ENCODE measurements around the gene FAM20B. TPM values are rescaled to one million over a fixed set of nuclear protein-coding genes. Genes with fewer than 3 reads are reported as not detected.
"Not testable (repeated sequence)": the region's sequence is repeated elsewhere in the genome, so short reads cannot be mapped to it uniquely, and the experiment has no call there.

Gene FAM20B
- total RNA-seq, 2 experiments from 2014 or later, result 35.1 to 36.1 TPM

DNA sequence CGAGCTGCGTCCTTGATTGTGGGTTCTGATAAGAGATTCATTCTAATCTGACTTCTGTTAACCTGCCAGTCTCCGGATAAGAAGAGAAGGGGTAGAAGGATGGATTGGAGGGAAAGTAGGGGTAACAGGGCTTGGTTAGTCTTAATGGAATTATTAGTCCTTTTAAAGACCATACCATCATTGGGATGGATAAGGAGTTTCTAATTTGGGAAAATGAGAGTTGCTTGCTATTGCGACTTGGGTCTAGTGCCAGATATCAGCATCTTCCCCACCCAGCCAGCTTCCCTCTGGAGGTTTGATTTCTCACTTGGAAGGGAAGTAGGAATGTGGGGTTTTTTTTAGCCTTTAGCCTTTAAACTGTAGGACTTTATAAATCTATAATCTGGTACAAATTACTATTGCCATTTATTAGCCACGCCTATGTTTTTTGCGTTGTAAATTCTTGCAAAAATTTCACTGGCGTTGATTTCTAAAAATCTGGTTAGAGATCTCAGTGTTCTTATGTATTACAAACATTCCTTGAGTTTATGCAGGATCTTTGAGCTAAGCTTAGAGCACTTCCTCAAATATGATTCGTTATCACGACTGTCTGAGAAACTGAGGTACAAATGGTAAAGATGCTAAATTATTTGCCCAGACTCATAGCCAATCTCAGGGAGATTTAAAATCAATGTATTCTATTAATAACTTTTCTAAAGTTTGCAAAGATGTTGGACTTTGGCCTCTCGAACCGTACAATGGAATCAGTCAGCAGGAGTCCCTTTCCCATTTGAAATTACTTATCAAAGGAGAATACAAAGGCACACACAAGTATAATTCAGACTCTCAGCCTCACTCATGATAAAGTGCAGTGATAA, 1.3 kb downstream of the FAM20B start:
- CTCF ChIA-PET, result interaction anchor here (0.6 to 0.9 kb wide), 3 partner anchors 12 to 928 kb away, joined by 3 to 4 read pairs (median 3); no protein-coding TSS in a partner anchor
- H3K4me1 Mint-ChIP-seq (ENCODE audit: low read depth), result peaks cover 51% of the 10 kb centered on the region
- no peak for DNase-seq
- H3K36me3 Mint-ChIP-seq (ENCODE audit: low read depth), result no peaks in the 10 kb centered on the region
- H3K9me3 Mint-ChIP-seq, result no peaks in the 10 kb centered on the region
- H3K27me3 Mint-ChIP-seq (ENCODE audit: low read depth), result no peaks in the 10 kb centered on the region
- peak overlapping the region; percentile 85 for H3K4me3 Mint-ChIP-seq
- peak overlapping the region; percentile 78 for H3K27ac Mint-ChIP-seq
- intact Hi-C loops (cut with micrococcal nuclease), result loop anchor here (1.0 to 5.0 kb wide), 5 partner anchors 7 to 855 kb away; partner anchors contain the start of genes RALGPS2 and TOR1AIP1

DNA sequence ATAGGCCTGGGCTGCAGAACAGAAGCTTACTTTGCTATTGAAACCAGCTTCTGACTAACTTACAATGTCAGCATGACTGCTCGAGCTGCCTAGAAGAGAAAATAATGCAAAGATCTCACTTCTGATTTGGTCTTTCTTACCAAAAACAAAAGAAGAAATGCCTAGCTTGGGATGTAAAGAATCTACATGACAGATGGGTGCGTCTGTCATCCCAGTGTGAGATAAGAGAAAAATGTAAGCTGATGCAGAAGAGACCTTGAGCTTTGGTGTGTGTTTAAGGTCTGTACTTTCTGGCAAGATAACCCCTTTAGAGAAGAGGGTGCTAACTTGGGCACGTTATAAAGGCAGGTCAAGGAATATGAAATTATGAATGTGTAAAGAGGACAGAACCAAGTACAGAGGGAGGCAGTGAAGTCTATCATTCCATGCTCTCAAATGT, 3.6 kb downstream of the FAM20B start:
- CTCF ChIA-PET, result interaction anchor here (1.0 to 1.4 kb wide), 3 partner anchors 9 to 488 kb away, joined by 3 to 4 read pairs (median 3); no protein-coding TSS in a partner anchor
- Mint-ChIP-seq H3K4me3 (no peak overlapping the region), H3K9me3 (no peaks in the 10 kb centered on the region), H3K27ac (peak overlapping the region; percentile 42), H3K4me1 (ENCODE audit: low read depth) (peaks cover 68% of the 10 kb centered on the region), H3K27me3 (ENCODE audit: low read depth) (no peaks in the 10 kb centered on the region), H3K36me3 (ENCODE audit: low read depth) (no peaks in the 10 kb centered on the region)
- intact Hi-C loops (cut with micrococcal nuclease), result loop anchor here (5.0 kb wide), 1 partner anchor 853 kb away; the partner anchor contains the start of gene TOR1AIP1
- no peak for DNase-seq

DNA sequence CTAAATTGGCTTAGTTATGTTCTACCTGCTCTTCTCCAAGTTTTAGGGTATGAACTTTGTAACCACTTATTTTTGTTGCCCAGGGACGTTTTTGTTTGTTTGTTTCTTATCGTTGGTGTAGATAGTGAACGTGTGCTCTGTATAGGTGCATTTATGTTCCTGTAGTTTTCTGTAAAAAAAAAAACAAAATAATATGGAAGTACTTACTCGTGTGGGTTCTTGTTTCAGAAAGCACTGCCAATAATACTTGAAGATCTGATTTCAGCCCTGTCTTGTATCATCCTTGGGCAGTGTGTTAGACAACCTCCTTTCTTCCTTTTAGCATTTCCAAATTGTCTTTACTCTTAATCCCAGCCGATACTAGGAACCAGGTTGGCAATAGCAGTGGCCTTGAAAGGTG, 4.4 kb downstream of the FAM20B start:
- CTCF ChIA-PET, result interaction anchor here (1.2 to 1.4 kb wide), 2 partner anchors 8 to 27 kb away, joined by 3 to 4 read pairs; no protein-coding TSS in a partner anchor
- Mint-ChIP-seq H3K36me3 (ENCODE audit: low read depth) (no peaks in the 10 kb centered on the region), H3K4me1 (ENCODE audit: low read depth) (peaks cover 76% of the 10 kb centered on the region), H3K4me3 (no peak overlapping the region), H3K27me3 (ENCODE audit: low read depth) (no peaks in the 10 kb centered on the region), H3K9me3 (no peaks in the 10 kb centered on the region), H3K27ac (no peak overlapping the region)
- intact Hi-C loops (cut with micrococcal nuclease), result loop anchor here (10.0 kb wide), 1 partner anchor 1125 kb away; the partner anchor contains the start of gene QSOX1
- DNase-seq, result no peak

DNA sequence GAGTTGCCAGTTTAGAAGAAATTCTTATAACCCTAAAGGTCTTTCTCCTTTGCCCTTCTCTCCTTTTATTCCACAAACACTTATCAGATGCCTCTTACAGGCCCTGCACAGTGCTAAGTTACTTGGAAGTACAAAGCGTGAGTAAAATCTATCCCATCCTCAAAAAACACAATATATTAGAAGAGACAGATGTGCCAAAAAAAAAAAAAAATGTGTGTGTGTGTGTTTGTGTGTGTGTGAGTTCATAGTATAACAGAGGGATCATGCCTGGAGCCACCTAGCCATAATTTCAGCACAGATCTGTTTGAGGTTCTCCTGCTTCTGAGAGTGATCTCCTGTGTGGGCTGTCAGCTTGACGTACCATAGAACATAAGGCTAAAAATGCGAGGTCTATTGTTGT, 5.0 kb downstream of the FAM20B start:
- Mint-ChIP-seq H3K4me1 (ENCODE audit: low read depth) (peaks cover 78% of the 10 kb centered on the region), H3K27me3 (ENCODE audit: low read depth) (no peaks in the 10 kb centered on the region), H3K4me3 (peak overlapping the region; percentile 5), H3K9me3 (no peaks in the 10 kb centered on the region), H3K36me3 (ENCODE audit: low read depth) (no peaks in the 10 kb centered on the region), H3K27ac (no peak overlapping the region)
- DNase-seq, result no peak
- intact Hi-C loops (cut with micrococcal nuclease), result loop anchor here (10.0 kb wide), 1 partner anchor 1124 kb away; the partner anchor contains the start of gene QSOX1
- CTCF ChIA-PET, result interaction anchor here (0.9 kb wide), 1 partner anchor 28 kb away, joined by 3 read pairs; no protein-coding TSS in a partner anchor

DNA sequence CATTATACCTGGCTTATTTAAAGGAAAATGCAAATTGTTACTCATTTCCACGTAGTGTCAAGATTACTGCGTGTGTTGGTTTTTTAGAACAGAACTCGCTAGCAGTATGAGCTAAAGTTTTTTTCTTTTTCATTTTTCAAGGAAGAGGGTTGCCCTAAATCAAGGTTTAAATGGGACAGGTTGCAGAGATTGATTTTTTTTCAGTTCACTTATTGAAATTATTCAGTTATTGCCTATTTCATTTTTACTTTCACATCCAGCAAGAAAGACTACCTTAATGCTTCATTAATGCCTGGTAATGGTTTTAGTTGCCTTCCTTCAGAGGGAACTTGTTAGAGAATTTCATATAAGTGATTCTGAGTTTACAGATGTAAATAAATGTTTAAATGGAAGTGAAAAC, 5.6 kb downstream of the FAM20B start:
- no peak for DNase-seq
- Mint-ChIP-seq H3K9me3 (no peaks in the 10 kb centered on the region), H3K27me3 (ENCODE audit: low read depth) (no peaks in the 10 kb centered on the region), H3K36me3 (ENCODE audit: low read depth) (no peaks in the 10 kb centered on the region), H3K27ac (no peak overlapping the region), H3K4me3 (no peak overlapping the region), H3K4me1 (ENCODE audit: low read depth) (peaks cover 83% of the 10 kb centered on the region)
- CTCF ChIA-PET, result interaction anchor here (0.9 kb wide), 1 partner anchor 29 kb away, joined by 3 read pairs; no protein-coding TSS in a partner anchor
- intact Hi-C loops (cut with micrococcal nuclease), result loop anchor here (10.0 kb wide), 1 partner anchor 1124 kb away; the partner anchor contains the start of gene QSOX1

DNA sequence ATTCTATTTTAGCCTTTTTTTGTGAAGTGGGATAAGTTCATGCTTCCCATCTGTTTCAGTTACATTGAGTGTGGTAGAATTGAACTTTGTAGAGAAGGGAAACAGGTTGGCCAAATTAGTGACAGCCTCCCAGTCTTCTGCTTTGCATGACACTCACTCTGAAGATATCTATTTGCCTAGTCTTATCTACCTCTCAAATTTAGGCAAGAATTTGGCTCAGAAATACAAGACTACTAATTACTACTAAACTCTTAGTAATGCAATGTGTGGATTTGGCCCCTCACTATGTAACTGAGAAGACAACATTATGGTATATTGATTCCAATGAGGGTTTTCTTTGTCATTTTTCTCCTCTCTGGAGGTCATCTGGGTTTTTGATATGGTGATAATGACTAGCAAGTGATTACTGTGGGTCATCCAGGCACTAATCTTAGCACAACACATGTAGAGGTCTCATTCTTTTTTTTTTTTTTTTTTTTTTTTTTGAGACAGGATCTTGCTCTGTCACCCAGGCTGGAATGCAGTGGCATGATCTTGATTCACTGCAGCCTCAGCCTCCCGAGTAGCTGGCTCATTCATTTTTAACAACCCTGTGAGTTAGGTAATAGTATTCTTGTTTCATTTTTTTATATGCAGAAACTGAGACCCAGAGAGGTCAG, 6.3 kb downstream of the FAM20B start:
- no peak overlapping the region for H3K27ac Mint-ChIP-seq
- H3K36me3 Mint-ChIP-seq (ENCODE audit: low read depth), result no peaks in the 10 kb centered on the region
- no peak overlapping the region for H3K4me3 Mint-ChIP-seq
- peaks cover 88% of the 10 kb centered on the region for H3K4me1 Mint-ChIP-seq (ENCODE audit: low read depth)
- H3K9me3 Mint-ChIP-seq, result no peaks in the 10 kb centered on the region
- intact Hi-C loops (cut with micrococcal nuclease), result loop anchor here (10.0 kb wide), 1 partner anchor 1123 kb away; the partner anchor contains the start of gene QSOX1
- no peaks in the 10 kb centered on the region for H3K27me3 Mint-ChIP-seq (ENCODE audit: low read depth)
- no peak for DNase-seq
- CTCF ChIA-PET, result interaction anchor here (0.7 kb wide), 1 partner anchor 29 kb away, joined by 3 read pairs; no protein-coding TSS in a partner anchor

DNA sequence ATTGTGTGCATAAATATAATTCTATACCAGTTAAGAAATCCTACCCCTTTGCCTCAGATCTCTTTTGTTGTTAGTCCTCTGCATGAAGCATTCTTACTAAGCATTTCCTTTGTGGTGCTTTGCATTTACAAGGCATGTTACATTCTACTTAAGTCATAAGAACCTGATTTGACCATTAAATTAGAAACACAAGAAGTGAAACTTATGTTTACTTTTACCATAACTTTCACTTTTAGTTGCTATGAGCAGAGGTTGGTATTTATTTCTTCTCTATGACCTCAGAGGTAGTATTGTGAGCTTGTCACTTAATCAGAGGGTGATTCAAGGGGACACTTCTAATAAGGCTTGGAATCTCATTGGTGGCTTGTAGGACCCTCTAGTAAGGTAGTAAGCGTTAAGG, 9.0 kb downstream of the FAM20B start:
- no peaks in the 10 kb centered on the region for H3K36me3 Mint-ChIP-seq (ENCODE audit: low read depth)
- no peak overlapping the region for H3K4me3 Mint-ChIP-seq
- H3K27me3 Mint-ChIP-seq (ENCODE audit: low read depth), result no peaks in the 10 kb centered on the region
- no peak for DNase-seq
- intact Hi-C loops (cut with micrococcal nuclease), result loop anchor here (1.0 to 10.0 kb wide), 9 partner anchors 8 to 1120 kb away; partner anchors contain the start of gene QSOX1
- no peaks in the 10 kb centered on the region for H3K9me3 Mint-ChIP-seq
- CTCF ChIA-PET, result no interaction called here
- H3K4me1 Mint-ChIP-seq (ENCODE audit: low read depth), result peaks cover 85% of the 10 kb centered on the region
- H3K27ac Mint-ChIP-seq, result peak overlapping the region; percentile 77

DNA sequence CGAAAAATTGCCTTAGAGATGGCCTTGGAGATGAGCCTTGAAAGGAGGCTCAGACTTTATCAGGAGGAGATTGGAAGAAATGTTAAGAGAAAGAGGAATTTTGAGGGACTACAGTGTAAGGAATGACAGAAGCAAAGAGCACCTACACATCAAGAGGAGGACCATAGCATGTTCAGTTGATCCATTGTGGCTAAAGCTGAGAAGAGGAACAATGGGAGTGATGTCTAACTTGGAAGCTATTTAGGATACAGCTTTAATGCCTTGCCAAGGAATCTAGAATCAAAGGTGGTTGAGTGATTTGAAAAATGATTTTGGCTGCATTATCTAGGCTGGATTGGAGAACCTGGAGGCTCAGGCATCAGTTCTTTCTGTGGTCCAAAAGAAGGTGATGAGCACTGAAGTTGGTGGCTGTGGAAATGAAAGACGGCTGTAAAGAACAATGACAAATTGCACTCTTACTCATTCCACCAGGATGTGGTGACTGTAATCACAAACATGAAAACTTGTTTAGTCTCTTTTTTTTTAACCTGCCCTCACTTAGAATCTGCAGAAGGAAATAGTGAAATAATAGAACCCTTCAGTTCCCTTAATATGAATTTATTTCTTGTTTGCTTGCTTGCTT, 11.3 kb downstream of the FAM20B start:
- peak overlapping the region; percentile 5 for H3K27ac Mint-ChIP-seq
- CTCF ChIA-PET, result interaction anchor here (0.5 to 0.9 kb wide), 2 partner anchors 269 to 332 kb away, joined by 3 to 4 read pairs; no protein-coding TSS in a partner anchor
- H3K9me3 Mint-ChIP-seq, result no peaks in the 10 kb centered on the region
- H3K36me3 Mint-ChIP-seq (ENCODE audit: low read depth), result no peaks in the 10 kb centered on the region
- peak; percentile 60 for DNase-seq
- peaks cover 64% of the 10 kb centered on the region for H3K4me1 Mint-ChIP-seq (ENCODE audit: low read depth)
- H3K4me3 Mint-ChIP-seq, result no peak overlapping the region
- H3K27me3 Mint-ChIP-seq (ENCODE audit: low read depth), result no peaks in the 10 kb centered on the region
- intact Hi-C loops (cut with micrococcal nuclease), result loop anchor here (2.0 to 10.0 kb wide), 3 partner anchors 155 to 1118 kb away; partner anchors contain the start of gene QSOX1

DNA sequence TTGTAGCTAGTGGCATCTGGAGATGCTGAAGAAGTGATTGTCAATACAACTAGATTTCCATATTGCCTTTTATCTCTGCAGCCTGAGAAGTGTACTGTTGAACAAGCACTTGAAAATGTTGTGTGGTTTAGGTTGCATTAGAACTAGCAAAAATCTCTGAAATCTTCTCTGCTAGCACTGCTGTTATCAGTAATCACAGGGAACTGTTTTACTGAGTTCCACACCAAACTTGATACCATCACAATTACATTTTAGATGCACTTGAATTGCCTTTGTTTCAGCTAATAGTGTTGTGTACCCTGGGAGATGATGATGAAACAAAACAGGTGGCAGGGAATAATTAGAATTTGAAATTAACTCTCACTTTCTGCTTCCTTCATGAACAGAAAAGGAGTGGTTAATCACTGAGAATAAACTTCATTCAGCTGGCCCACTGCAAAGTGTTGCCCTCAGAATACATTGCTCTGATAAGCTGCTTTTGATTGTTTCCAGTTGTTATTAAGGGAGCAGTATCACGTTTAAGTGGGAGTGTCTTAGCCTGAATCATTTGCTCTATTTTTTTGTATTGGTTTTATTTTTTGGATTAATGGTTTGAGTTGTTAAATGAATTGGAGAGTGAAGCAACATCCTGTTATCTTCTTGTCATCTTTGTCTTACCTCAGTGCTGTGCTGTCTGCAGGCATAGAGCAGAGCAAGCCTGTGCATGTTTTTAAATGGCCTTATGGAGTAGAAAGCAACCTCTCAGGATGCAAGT, 13.0 kb downstream of the FAM20B start:
- Mint-ChIP-seq H3K9me3 (no peaks in the 10 kb centered on the region), H3K4me3 (no peak overlapping the region), H3K4me1 (ENCODE audit: low read depth) (peaks cover 59% of the 10 kb centered on the region), H3K36me3 (ENCODE audit: low read depth) (peaks cover 3% of the 10 kb centered on the region), H3K27me3 (ENCODE audit: low read depth) (no peaks in the 10 kb centered on the region), H3K27ac (peak overlapping the region; percentile 28)
- CTCF ChIA-PET, result interaction anchor here (0.5 to 1.6 kb wide), 6 partner anchors 9 to 273 kb away, joined by 3 to 6 read pairs (median 3); no protein-coding TSS in a partner anchor
- DNase-seq, result peak; percentile 23
- intact Hi-C loops (cut with micrococcal nuclease), result loop anchor here (5.0 to 10.0 kb wide), 2 partner anchors 154 to 1116 kb away; partner anchors contain the start of gene QSOX1

DNA sequence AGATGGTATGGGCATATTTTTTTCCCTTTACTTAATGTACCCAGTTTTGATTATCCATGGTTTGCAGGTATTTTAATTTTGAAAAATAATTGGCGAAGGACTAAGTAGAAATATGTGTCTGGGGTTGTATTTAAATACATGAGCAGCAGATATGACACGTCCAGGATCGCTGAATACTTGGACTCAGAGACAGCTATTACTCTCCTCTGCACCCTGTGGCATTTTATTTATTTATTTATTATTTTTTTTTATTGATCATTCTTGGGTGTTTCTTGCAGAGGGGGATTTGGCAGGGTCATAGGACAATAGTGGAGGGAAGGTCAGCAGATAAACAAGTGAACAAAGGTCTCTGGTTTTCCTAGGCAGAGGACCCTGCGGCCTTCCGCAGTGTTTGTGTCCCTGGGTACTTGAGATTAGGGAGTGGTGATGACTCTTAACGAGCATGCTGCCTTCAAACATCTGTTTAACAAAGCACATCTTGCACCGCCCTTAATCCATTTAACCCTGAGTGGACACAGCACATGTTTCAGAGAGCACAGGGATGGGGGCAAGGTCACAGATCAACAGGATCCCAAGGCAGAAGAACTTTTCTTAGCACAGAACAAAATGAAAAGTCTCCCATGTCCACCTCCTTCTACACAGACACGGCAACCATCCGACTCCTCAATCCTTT, 13.9 kb downstream of the FAM20B start:
- not testable (repeated sequence) for DNase-seq; H3K4me3 Mint-ChIP-seq; H3K9me3 Mint-ChIP-seq; H3K27ac Mint-ChIP-seq; H3K36me3 Mint-ChIP-seq (ENCODE audit: low read depth); H3K27me3 Mint-ChIP-seq (ENCODE audit: low read depth)
- CTCF ChIA-PET, result interaction anchor here (1.0 to 1.6 kb wide), 2 partner anchors 11 to 13 kb away, joined by 3 to 6 read pairs; no protein-coding TSS in a partner anchor
- intact Hi-C loops (cut with micrococcal nuclease), result loop anchor here (5.0 to 10.0 kb wide), 2 partner anchors 153 to 1115 kb away; partner anchors contain the start of gene QSOX1
- H3K4me1 Mint-ChIP-seq (ENCODE audit: low read depth), result peaks cover 51% of the 10 kb centered on the region
